Fibroblast of mammary gland (primary cell): ENCODE data around the gene ABCG2.

Experiments used
- DNase-seq: peaks from one replicate; pipeline ENCODE4 v3.0.0-alpha.2; 2010; ENCODE audit warnings: low read depth
- H3K4me3 ChIP-seq: 2 replicates; pipeline ENCODE4 v1.5.1; 2011; ENCODE audit warnings: low read depth, mild to moderate bottlenecking, low read length, moderate library complexity; ENCODE audit not compliant: control insufficient read depth
- TF ChIP-seq, protein P1 (sequence below): conservative IDR thresholded peaks from 2 replicates; pipeline ENCODE4 v1.5.1; 2011; ENCODE audit warnings: low read depth, low read length, inconsistent platforms; ENCODE audit not compliant: control insufficient read depth, insufficient read depth

ABCG2 gene

DNA sequence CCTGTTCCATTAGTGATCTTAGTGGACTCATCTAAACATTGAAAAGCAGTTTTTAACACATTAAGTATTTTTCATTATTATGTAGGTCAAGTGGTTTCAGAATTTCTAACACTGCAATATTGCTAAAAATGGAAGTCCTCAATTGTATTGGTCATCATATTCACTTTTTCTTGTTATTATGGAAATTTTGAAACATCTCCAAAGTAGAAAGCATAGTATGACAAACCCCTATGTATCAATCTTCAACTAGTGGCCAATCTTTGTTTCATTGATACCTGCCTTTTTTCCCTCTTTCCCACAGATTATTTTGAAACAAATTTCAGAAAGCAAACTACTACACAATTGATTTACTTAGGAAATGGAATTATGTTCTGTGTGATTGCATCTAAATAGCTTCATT, 14.5 kb upstream of the ABCG2 start:
- H3K4me3 ChIP-seq: no peak overlapping the region
- no peak for DNase-seq
- TF ChIP-seq, protein P1, sequence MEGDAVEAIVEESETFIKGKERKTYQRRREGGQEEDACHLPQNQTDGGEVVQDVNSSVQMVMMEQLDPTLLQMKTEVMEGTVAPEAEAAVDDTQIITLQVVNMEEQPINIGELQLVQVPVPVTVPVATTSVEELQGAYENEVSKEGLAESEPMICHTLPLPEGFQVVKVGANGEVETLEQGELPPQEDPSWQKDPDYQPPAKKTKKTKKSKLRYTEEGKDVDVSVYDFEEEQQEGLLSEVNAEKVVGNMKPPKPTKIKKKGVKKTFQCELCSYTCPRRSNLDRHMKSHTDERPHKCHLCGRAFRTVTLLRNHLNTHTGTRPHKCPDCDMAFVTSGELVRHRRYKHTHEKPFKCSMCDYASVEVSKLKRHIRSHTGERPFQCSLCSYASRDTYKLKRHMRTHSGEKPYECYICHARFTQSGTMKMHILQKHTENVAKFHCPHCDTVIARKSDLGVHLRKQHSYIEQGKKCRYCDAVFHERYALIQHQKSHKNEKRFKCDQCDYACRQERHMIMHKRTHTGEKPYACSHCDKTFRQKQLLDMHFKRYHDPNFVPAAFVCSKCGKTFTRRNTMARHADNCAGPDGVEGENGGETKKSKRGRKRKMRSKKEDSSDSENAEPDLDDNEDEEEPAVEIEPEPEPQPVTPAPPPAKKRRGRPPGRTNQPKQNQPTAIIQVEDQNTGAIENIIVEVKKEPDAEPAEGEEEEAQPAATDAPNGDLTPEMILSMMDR: no peak

DNA sequence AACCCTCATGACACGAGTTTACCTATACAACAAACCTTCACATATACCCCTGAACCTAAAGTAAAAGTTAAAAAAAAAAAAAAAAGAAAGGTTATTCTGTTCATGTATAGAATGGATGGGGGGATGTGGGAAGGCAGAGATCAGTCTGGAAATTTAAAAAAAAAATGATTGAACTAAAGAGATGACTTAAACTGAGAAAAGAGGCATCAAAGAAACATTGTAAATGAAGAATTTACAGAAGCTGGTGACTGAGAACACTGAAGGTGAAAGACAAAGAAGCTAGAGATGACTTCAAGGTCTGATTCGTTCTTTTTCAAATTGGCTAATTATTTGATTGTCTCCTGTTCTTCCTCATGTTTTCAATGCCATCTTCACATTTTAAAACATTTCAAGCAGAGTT, 12.8 kb upstream of the ABCG2 start:
- TF ChIP-seq, protein P1: no peak
- no peak overlapping the region for H3K4me3 ChIP-seq
- no peak for DNase-seq

GRCh38 chr4:88169298-88169697, 10.9 kb upstream of the ABCG2 start:
- TF ChIP-seq, protein P1: no peak
- DNase-seq: no peak
- H3K4me3 ChIP-seq: no peak overlapping the region

GRCh38 chr4:88166608-88167007, 8.2 kb upstream of the ABCG2 start:
- H3K4me3 ChIP-seq: no peak overlapping the region
- DNase-seq: peak; percentile 30
- TF ChIP-seq, protein P1: no peak

- no peak for DNase-seq
- H3K4me3 ChIP-seq: no peak overlapping the region
- TF ChIP-seq, protein P1: no peak
Measured at GRCh38 chr4:88163336-88163735, 4.9 kb upstream of the ABCG2 start.

DNA sequence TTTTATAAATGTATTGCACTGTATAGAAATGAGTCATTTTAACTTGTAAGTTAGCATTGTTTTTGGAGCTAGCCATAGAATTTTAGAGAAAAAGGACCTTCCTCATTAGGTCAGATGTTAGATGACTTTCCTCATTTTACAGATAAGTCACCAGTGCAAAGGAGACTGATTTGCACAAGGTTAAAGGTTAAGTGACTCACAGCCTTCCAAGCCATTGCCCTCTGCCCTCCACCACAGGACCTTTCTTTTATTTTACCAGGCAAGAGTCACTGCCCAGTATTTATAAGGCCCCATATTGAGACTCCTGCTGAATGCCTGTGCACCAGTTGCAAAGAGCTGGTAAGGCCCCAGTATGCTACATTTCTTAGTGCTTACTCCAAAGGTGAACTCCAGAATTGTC, 4.2 kb upstream of the ABCG2 start:
- TF ChIP-seq, protein P1: no peak
- DNase-seq: peak; percentile 21
- H3K4me3 ChIP-seq: no peak overlapping the region

DNA sequence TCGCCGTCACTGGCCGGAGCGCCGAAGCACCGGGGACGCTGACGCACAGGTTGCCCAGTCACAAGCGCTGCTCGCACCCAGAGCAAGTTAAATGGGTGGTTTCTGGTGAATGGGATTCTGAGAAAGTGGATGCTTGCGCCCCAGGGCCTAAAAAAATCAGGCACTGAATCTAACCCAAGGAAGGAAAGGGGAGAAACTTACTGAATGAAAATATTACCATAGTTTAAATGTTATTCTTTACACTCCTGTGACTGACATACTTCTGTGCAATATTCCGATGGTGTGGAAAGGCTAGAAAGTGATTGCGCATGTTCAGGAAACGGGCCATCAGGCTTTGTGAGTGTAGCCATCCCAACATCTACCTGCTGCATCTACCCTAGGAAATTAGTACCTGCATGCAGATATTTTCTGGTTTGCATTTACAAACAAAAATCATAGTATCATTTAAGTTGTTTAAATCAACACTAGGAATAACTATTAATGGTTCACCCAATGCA, 838 bp upstream of the ABCG2 start:
- TF ChIP-seq, protein P1: no peak
- no peak for DNase-seq
- peak overlapping the region; percentile 50 for H3K4me3 ChIP-seq
